Panc1 (cell line): ENCODE measurements around the gene LPAR6. TPM values are rescaled to one million over a fixed set of nuclear protein-coding genes. Genes with fewer than 3 reads are reported as not detected.

Source experiments
- ATAC-seq: fragments of 200-7000 bp; cut with Tn5 transposase; 2 replicates; pipeline ENCODE4 v1.9.1; 2020; ENCODE audit warnings: mild to moderate bottlenecking, moderate library complexity
- BruUV-seq: library from RNA; stranded (reverse); fragments of 400-500 nt; replicated peaks from 2 replicates; lab custom pipeline; 2021; lab: Mats Ljungman, UMichigan
- CTCF ChIA-PET: fragments of 300-600 bp; sonication (Branson Sonifier 250); formaldehyde crosslinking; loops from one replicate; lab custom pipeline; 2022; ENCODE audit warnings: antibody characterized with exemption; lab: Charles Lee
- POLR2A ChIA-PET: fragments of 300-600 bp; sonication (Branson Sonifier 250); formaldehyde crosslinking; loops from one replicate; lab custom pipeline; 2022; ENCODE audit warnings: antibody characterized with exemption; lab: Charles Lee
- DNase-seq: peaks from one replicate; pipeline ENCODE4 v3.0.0-alpha.2; 2010; ENCODE audit warnings: low read depth, low spot score
- H3K27ac ChIP-seq: 2 replicates; pipeline ENCODE4 v1.5.1; 2011; ENCODE audit warnings: mild to moderate bottlenecking, low read length, inconsistent platforms
- H3K27me3 ChIP-seq: fragments of 200-500 bp; sonication (Bioruptor generic); 2 replicates; pipeline ENCODE4 v1.6.0; 2014; ENCODE audit warnings: low read length, inconsistent platforms; ENCODE audit not compliant: control insufficient read depth, insufficient read depth
- H3K36me3 ChIP-seq: fragments of 200-500 bp; sonication (Bioruptor generic); 2 replicates; pipeline ENCODE4 v1.5.1; 2014; ENCODE audit warnings: inconsistent platforms, mild to moderate bottlenecking, low read length, moderate library complexity; ENCODE audit not compliant: control insufficient read depth, insufficient read depth
- H3K4me1 ChIP-seq: 2 replicates; pipeline ENCODE4 v1.5.1; 2011; ENCODE audit warnings: inconsistent platforms, mild to moderate bottlenecking, low read length, moderate library complexity; ENCODE audit not compliant: control insufficient read depth, insufficient read depth
- H3K4me3 ChIP-seq, 2 experiments: 2 replicates each; pipeline ENCODE4 v1.5.1; 2011 to 2012; ENCODE audit warnings: low read depth in 2 of 2, low read length in 2 of 2, mild to moderate bottlenecking in 2 of 2, inconsistent platforms in 1 of 2, moderate library complexity in 1 of 2
- H3K9me3 ChIP-seq: fragments of 200-500 bp; sonication (Bioruptor generic); 2 replicates; pipeline ENCODE4 v1.5.1; 2014; ENCODE audit warnings: low read depth, mild to moderate bottlenecking, inconsistent platforms, low read length, moderate library complexity; ENCODE audit not compliant: control insufficient read depth, insufficient read depth
- CTCF ChIP-seq: fragments of 450-650 bp; IDR thresholded peaks from 2 replicates; pipeline ENCODE4 v1.5.1; 2017; ENCODE audit warnings: mild to moderate bottlenecking
- POLR2AphosphoS5 ChIP-seq: IDR thresholded peaks from 2 replicates; pipeline ENCODE4 v1.6.1; 2012; ENCODE audit warnings: mild to moderate bottlenecking, low read depth, low read length, moderate library complexity
- REST ChIP-seq, 2 experiments: IDR thresholded peaks; 2 replicates each; pipeline ENCODE4 v1.6.1; 2011 to 2012; ENCODE audit warnings: low read depth in 2 of 2, control low read depth in 1 of 2, low read length in 1 of 2, mild to moderate bottlenecking in 1 of 2, moderate library complexity in 1 of 2; ENCODE audit not compliant: insufficient read depth in 1 of 2
- SIN3A ChIP-seq: IDR thresholded peaks from 2 replicates; pipeline ENCODE4 v1.6.1; 2012; ENCODE audit warnings: low read depth, mild to moderate bottlenecking, low read length, moderate library complexity, borderline replicate concordance; ENCODE audit not compliant: insufficient read depth
- TCF7L2 ChIP-seq: IDR thresholded peaks from 2 replicates; pipeline ENCODE4 v1.6.1; 2011; ENCODE audit warnings: mild to moderate bottlenecking, low read depth, low read length, inconsistent platforms
- in situ Hi-C: cut with HindIII; loops from 2 replicates; pipeline ENCODE4 v1.10.0; 2016; ENCODE audit warnings: low sequenced_read_pairs, low pct_unique_long_range_greater_than_20kb
- intact Hi-C: fragments of 100-400 bp; cut with micrococcal nuclease; formaldehyde crosslinking; loops from one replicate; pipeline ENCODE4 v1.10.0; 2022; ENCODE audit not compliant: unreplicated experiment
- total RNA-seq: library from RNA; stranded (reverse); gene quantifications from one replicate; pipeline ENCODE4 v1.2.1, GENCODE V29; 2021; ENCODE audit not compliant: unreplicated experiment

Gene LPAR6
- total RNA-seq, 1 experiment from 2014 or later, result 3.9 TPM

DNA sequence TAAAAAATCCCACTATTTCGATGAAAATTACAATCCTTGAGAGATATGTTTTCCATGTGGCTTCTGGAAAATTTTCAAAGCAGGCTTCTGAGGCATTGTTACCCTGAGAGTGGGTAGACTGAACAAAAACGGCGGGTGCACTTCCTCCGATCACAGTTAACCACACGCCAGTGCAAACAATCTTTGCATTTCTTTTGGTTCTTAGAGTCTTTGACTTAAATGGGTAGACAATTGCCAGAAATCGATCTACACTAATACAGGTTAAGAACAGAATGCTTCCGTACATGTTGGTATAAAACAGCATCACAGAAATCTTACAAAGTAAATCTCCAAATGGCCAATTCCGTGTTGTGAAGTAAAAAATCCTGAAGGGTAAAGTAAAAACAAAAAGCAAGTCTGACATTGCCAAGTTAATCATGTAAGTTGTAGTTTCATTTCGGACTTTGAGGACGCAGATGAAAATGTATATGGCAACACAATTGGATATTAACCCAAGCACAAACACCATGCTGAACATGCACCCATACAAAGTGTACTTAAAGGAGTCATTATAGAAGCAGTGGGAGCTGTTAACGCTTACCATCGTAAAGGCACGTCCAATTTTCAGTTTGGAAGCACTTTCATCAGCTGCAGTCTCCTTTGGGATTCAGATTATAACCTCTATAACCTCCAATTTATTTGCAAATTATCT is 927 bp downstream of the LPAR6 start:
- no peaks in the 10 kb centered on the region for H3K9me3 ChIP-seq
- peak; percentile 86 for ATAC-seq
- ChIA-PET CTCF (no interaction called here), POLR2A (no interaction called here)
- H3K27ac ChIP-seq, result peak overlapping the region; percentile 87
- H3K36me3 ChIP-seq, result no peaks in the 10 kb centered on the region
- in situ Hi-C loops (no loop called here), intact Hi-C loops (no loop called here)
- H3K27me3 ChIP-seq, result no peaks in the 10 kb centered on the region
- TF ChIP-seq CTCF, result no peak
- TF ChIP-seq SIN3A, result no peak
- TF ChIP-seq TCF7L2, result no peak
- TF ChIP-seq REST (IDR thresholded peaks at IDR 0.05; ENCODE audit: insufficient read depth in 1 of 2, low read depth in 2 of 2, low read length in 1 of 2), result no peak
- no peak for TF ChIP-seq POLR2AphosphoS5
- BruUV-seq, result no TSS peak
- peak overlapping the region; percentile 47 to 54 for H3K4me3 ChIP-seq
- no peak for DNase-seq
- H3K4me1 ChIP-seq, result peaks cover 9% of the 10 kb centered on the region; the same call in 1 of the 2 replicates

DNA sequence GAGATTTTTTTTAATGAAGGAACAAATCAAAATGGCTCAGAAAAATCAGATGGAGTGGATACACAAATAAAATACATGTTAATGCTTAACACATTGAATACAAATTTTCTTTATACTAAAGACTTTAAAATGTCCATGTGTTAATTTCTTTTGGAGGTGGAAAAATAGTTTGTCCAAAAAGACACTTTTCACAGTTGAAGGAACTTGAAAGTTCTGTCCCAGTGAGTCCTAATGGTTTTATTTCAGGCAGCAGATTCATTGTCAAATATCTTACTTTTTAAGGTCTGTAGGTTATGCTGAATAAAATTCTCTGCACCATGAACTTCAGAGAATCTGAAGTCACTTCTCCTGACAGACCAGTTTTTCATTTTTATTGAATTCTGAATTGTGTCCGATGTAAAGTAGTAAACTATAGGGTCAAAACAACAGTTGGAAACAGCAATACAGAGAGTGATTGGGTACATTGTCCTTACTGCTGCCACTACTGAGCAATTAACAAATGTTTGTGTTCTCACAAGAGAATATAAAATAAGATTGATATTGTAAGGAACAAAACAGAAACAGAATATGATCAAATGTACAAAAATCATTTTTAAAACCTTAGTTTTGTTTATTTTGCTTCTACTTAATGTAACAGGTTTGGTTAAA is 1.6 kb downstream of the LPAR6 start:
- peaks cover 9% of the 10 kb centered on the region; the same call in 1 of the 2 replicates for H3K4me1 ChIP-seq
- POLR2A ChIA-PET, result no interaction called here
- peak overlapping the region; percentile 87 for H3K27ac ChIP-seq
- DNase-seq (no peak), ATAC-seq (no peak)
- no peaks in the 10 kb centered on the region for H3K27me3 ChIP-seq
- H3K36me3 ChIP-seq, result no peaks in the 10 kb centered on the region
- no TSS peak for BruUV-seq
- H3K4me3 ChIP-seq, result peak overlapping the region; percentile 47 to 54
- no peak for TF ChIP-seq CTCF
- no peak for TF ChIP-seq POLR2AphosphoS5
- TF ChIP-seq REST (IDR thresholded peaks at IDR 0.05; ENCODE audit: insufficient read depth in 1 of 2, low read depth in 2 of 2, low read length in 1 of 2), result no peak
- TF ChIP-seq SIN3A, result no peak
- no peak for TF ChIP-seq TCF7L2
- in situ Hi-C loops (no loop called here), intact Hi-C loops (no loop called here)
- CTCF ChIA-PET, result no interaction called here
- no peaks in the 10 kb centered on the region for H3K9me3 ChIP-seq
